ENCODE data around the gene PITRM1.
A peak's percentile ranks its signal among the peaks of the same experiment; 100 is the strongest.

The PITRM1 gene

GRCh38 chr10:3199488-3199887 is 26.9 kb upstream of the PITRM1 start:
- H3K4me3 ChIP-seq, result no peak overlapping the region
- no peak overlapping the region for H3K9ac ChIP-seq
- H3K27ac ChIP-seq, result no peak overlapping the region
- no peak overlapping the region for H3K4me2 ChIP-seq
- no peaks in the 10 kb centered on the region for H4K20me1 ChIP-seq
- H3K4me1 ChIP-seq, result peaks cover 16% of the 10 kb centered on the region
- no peak for TF ChIP-seq Cebpa-rat (IDR thresholded peaks at IDR 0.05)
- no peaks in the 10 kb centered on the region for H3K9me3 ChIP-seq
- H3K27me3 ChIP-seq, result no peaks in the 10 kb centered on the region
- no peaks in the 10 kb centered on the region for H3K36me3 ChIP-seq

- Histone ChIP-seq H4K20me1 (no peaks in the 10 kb centered on the region), H3K27ac (no peak overlapping the region), H3K4me2 (no peak overlapping the region), H3K36me3 (no peaks in the 10 kb centered on the region), H3K4me3 (no peak overlapping the region), H3K9me3 (no peaks in the 10 kb centered on the region), H3K4me1 (peaks cover 10% of the 10 kb centered on the region), H3K27me3 (no peaks in the 10 kb centered on the region), H3K9ac (no peak overlapping the region)
- TF ChIP-seq Cebpa-rat (IDR thresholded peaks at IDR 0.05), result no peak
These were observed 26.3 kb upstream of the PITRM1 start for GRCh38 chr10:3198900-3199299.

GRCh38 chr10:3197348-3198003 is 24.9 kb upstream of the PITRM1 start:
- Histone ChIP-seq H4K20me1 (no peaks in the 10 kb centered on the region), H3K36me3 (no peaks in the 10 kb centered on the region), H3K27ac (no peak overlapping the region), H3K9ac (no peak overlapping the region), H3K4me3 (no peak overlapping the region), H3K4me2 (peak overlapping the region; percentile 58), H3K27me3 (no peaks in the 10 kb centered on the region), H3K9me3 (no peaks in the 10 kb centered on the region), H3K4me1 (no peaks in the 10 kb centered on the region; the same call in 1 of the 2 replicates)
- TF ChIP-seq Cebpa-rat (IDR thresholded peaks at IDR 0.05), result no peak

- H3K4me1 ChIP-seq, result no peaks in the 10 kb centered on the region; the same call in 1 of the 2 replicates
- H3K9me3 ChIP-seq, result no peaks in the 10 kb centered on the region
- H3K27ac ChIP-seq, result no peak overlapping the region
- peak overlapping the region; percentile 58 for H3K4me2 ChIP-seq
- H3K36me3 ChIP-seq, result no peaks in the 10 kb centered on the region
- H3K4me3 ChIP-seq, result no peak overlapping the region
- no peak overlapping the region for H3K9ac ChIP-seq
- H3K27me3 ChIP-seq, result no peaks in the 10 kb centered on the region
- H4K20me1 ChIP-seq, result no peaks in the 10 kb centered on the region
- TF ChIP-seq Cebpa-rat (IDR thresholded peaks at IDR 0.05), result no peak
These were observed 24.4 kb upstream of the PITRM1 start for GRCh38 chr10:3196958-3197347.

- TF ChIP-seq Cebpa-rat (IDR thresholded peaks at IDR 0.05), result no peak
- Histone ChIP-seq H3K9me3 (no peaks in the 10 kb centered on the region), H3K36me3 (no peaks in the 10 kb centered on the region), H4K20me1 (no peaks in the 10 kb centered on the region), H3K4me1 (no peaks in the 10 kb centered on the region; the same call in 1 of the 2 replicates), H3K9ac (no peak overlapping the region), H3K27me3 (no peaks in the 10 kb centered on the region), H3K4me2 (no peak overlapping the region), H3K4me3 (no peak overlapping the region), H3K27ac (no peak overlapping the region)
These were observed 23.9 kb upstream of the PITRM1 start for GRCh38 chr10:3196482-3196881.

GRCh38 chr10:3195726-3196125 is 23.1 kb upstream of the PITRM1 start:
- Histone ChIP-seq H4K20me1 (no peaks in the 10 kb centered on the region), H3K36me3 (no peaks in the 10 kb centered on the region), H3K27ac (no peak overlapping the region), H3K9ac (no peak overlapping the region), H3K4me2 (no peak overlapping the region), H3K4me1 (no peaks in the 10 kb centered on the region; the same call in 1 of the 2 replicates), H3K9me3 (no peaks in the 10 kb centered on the region), H3K27me3 (no peaks in the 10 kb centered on the region), H3K4me3 (no peak overlapping the region)
- no peak for TF ChIP-seq Cebpa-rat (IDR thresholded peaks at IDR 0.05)

GRCh38 chr10:3195286-3195685 is 22.7 kb upstream of the PITRM1 start:
- H3K4me2 ChIP-seq, result no peak overlapping the region
- no peaks in the 10 kb centered on the region for H3K27me3 ChIP-seq
- TF ChIP-seq Cebpa-rat (IDR thresholded peaks at IDR 0.05), result no peak
- H4K20me1 ChIP-seq, result no peaks in the 10 kb centered on the region
- no peak overlapping the region for H3K9ac ChIP-seq
- no peaks in the 10 kb centered on the region; the same call in 1 of the 2 replicates for H3K4me1 ChIP-seq
- H3K27ac ChIP-seq, result no peak overlapping the region
- H3K36me3 ChIP-seq, result no peaks in the 10 kb centered on the region
- no peaks in the 10 kb centered on the region for H3K9me3 ChIP-seq
- H3K4me3 ChIP-seq, result no peak overlapping the region

GRCh38 chr10:3194871-3195270 is 22.3 kb upstream of the PITRM1 start:
- H4K20me1 ChIP-seq, result no peaks in the 10 kb centered on the region
- H3K9ac ChIP-seq, result no peak overlapping the region
- no peak overlapping the region for H3K27ac ChIP-seq
- no peak for TF ChIP-seq Cebpa-rat (IDR thresholded peaks at IDR 0.05)
- no peak overlapping the region for H3K4me2 ChIP-seq
- H3K27me3 ChIP-seq, result no peaks in the 10 kb centered on the region
- H3K4me1 ChIP-seq, result no peaks in the 10 kb centered on the region; the same call in 1 of the 2 replicates
- no peaks in the 10 kb centered on the region for H3K9me3 ChIP-seq
- no peaks in the 10 kb centered on the region for H3K36me3 ChIP-seq
- no peak overlapping the region for H3K4me3 ChIP-seq

GRCh38 chr10:3193751-3194150 is 21.2 kb upstream of the PITRM1 start:
- no peaks in the 10 kb centered on the region; the same call in 1 of the 2 replicates for H3K4me1 ChIP-seq
- no peaks in the 10 kb centered on the region for H3K9me3 ChIP-seq
- H3K4me3 ChIP-seq, result no peak overlapping the region
- H4K20me1 ChIP-seq, result no peaks in the 10 kb centered on the region
- no peak overlapping the region for H3K4me2 ChIP-seq
- no peaks in the 10 kb centered on the region for H3K27me3 ChIP-seq
- TF ChIP-seq Cebpa-rat (IDR thresholded peaks at IDR 0.05), result no peak
- no peak overlapping the region for H3K9ac ChIP-seq
- no peak overlapping the region for H3K27ac ChIP-seq
- H3K36me3 ChIP-seq, result no peaks in the 10 kb centered on the region

GRCh38 chr10:3192856-3193635 is 20.5 kb upstream of the PITRM1 start:
- H4K20me1 ChIP-seq, result no peaks in the 10 kb centered on the region
- no peak overlapping the region for H3K4me3 ChIP-seq
- H3K27me3 ChIP-seq, result no peaks in the 10 kb centered on the region
- no peaks in the 10 kb centered on the region for H3K9me3 ChIP-seq
- no peaks in the 10 kb centered on the region; the same call in 1 of the 2 replicates for H3K4me1 ChIP-seq
- H3K9ac ChIP-seq, result no peak overlapping the region
- H3K36me3 ChIP-seq, result no peaks in the 10 kb centered on the region
- no peak for TF ChIP-seq Cebpa-rat (IDR thresholded peaks at IDR 0.05)
- no peak overlapping the region for H3K4me2 ChIP-seq
- no peak overlapping the region for H3K27ac ChIP-seq
